ENCODE measurements around the gene SOX21.
"Not testable (repeated sequence)": the region's sequence is repeated elsewhere in the genome, so short reads cannot be mapped to it uniquely, and the experiment has no call there.

Gene SOX21

DNA sequence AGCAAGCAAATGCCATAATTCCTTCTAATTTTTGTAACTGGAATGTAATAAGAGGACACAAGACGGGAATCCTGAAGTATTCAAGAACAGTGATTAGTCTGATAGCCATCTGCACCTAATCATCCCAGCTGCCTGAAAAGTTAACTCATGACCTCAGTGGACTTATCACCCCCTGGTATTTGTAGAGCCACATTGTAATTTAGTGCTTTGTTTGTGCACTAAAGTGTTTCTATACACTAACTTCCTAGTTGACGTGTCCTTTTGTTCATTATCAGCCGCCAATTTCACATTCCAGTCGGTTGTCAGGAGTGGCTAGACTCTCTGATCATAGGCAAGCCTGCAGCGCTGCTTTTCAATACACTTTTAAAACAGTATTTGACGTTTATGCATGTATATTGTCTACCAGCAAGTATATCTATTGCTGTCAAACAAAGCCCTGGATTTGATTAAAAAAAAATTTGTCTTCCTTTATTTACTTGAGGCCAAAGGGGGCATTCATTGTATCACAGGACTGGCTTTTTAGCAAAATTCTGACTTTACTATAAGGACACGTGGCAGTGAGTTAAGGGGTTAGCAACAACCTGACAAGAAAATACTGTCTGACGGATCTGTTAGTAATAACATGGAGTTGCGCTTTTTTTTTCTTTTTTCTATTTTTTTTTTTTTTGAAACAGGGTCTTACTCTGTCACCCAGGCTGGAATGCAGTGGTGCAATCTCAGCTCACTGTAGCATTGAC, 10.4 kb upstream of the SOX21 start:
- H3K4me3 ChIP-seq (ENCODE audit: insufficient read depth, low read depth, low read length, poor library complexity, severe bottlenecking): no peak overlapping the region
- no peaks in the 10 kb centered on the region for H3K36me3 ChIP-seq (ENCODE audit: control insufficient read depth, insufficient read depth, low read length)
- peaks cover 3% of the 10 kb centered on the region for H3K27me3 ChIP-seq (replicated peaks; ENCODE audit: control insufficient read depth, insufficient read depth, low read length, poor library complexity, severe bottlenecking)
- no peak overlapping the region for H3K27ac ChIP-seq (ENCODE audit: insufficient read depth, low read length, poor library complexity, severe bottlenecking)
- H3K4me1 ChIP-seq (ENCODE audit: control insufficient read depth, insufficient read depth, low read length, poor library complexity, severe bottlenecking): no peaks in the 10 kb centered on the region
- no peaks in the 10 kb centered on the region for H3K9me3 ChIP-seq (ENCODE audit: control insufficient read depth, low read length)
- no peak for DNase-seq

GRCh38 chr13:94718697-94719096, 6.4 kb upstream of the SOX21 start:
- DNase-seq; H3K4me1 ChIP-seq (ENCODE audit: control insufficient read depth, insufficient read depth, low read length, poor library complexity, severe bottlenecking); H3K27ac ChIP-seq (ENCODE audit: insufficient read depth, low read length, poor library complexity, severe bottlenecking); H3K4me3 ChIP-seq (ENCODE audit: insufficient read depth, low read depth, low read length, poor library complexity, severe bottlenecking); H3K9me3 ChIP-seq (ENCODE audit: control insufficient read depth, low read length); H3K36me3 ChIP-seq (ENCODE audit: control insufficient read depth, insufficient read depth, low read length): not testable (repeated sequence)
- peaks cover 10% of the 10 kb centered on the region for H3K27me3 ChIP-seq (replicated peaks; ENCODE audit: control insufficient read depth, insufficient read depth, low read length, poor library complexity, severe bottlenecking)

DNA sequence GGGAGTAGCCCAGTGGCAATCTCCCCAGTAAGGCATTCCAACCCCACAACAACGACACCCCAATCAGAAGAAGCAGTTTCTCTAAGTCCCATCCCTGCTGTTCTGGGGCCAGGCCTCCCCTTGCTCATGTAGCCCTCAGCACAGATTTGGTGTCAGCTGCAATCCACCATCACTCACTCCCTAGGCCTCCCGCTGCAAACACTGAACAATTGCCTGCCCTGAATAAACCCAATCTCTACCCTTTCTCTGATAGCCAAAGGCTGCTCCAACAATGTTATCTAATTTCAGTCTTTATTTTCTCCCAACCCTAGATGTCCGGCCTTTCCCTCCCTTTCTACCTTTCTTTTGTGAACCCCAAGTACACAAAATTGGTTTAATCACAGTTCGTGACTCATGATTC, 5.6 kb upstream of the SOX21 start:
- Histone ChIP-seq H3K4me3 (ENCODE audit: insufficient read depth, low read depth, low read length, poor library complexity, severe bottlenecking) (no peak overlapping the region), H3K27ac (ENCODE audit: insufficient read depth, low read length, poor library complexity, severe bottlenecking) (no peak overlapping the region), H3K36me3 (ENCODE audit: control insufficient read depth, insufficient read depth, low read length) (no peaks in the 10 kb centered on the region), H3K27me3 (replicated peaks; ENCODE audit: control insufficient read depth, insufficient read depth, low read length, poor library complexity, severe bottlenecking) (peaks cover 13% of the 10 kb centered on the region), H3K9me3 (ENCODE audit: control insufficient read depth, low read length) (no peaks in the 10 kb centered on the region), H3K4me1 (ENCODE audit: control insufficient read depth, insufficient read depth, low read length, poor library complexity, severe bottlenecking) (peaks cover 2% of the 10 kb centered on the region)
- no peak for DNase-seq

DNA sequence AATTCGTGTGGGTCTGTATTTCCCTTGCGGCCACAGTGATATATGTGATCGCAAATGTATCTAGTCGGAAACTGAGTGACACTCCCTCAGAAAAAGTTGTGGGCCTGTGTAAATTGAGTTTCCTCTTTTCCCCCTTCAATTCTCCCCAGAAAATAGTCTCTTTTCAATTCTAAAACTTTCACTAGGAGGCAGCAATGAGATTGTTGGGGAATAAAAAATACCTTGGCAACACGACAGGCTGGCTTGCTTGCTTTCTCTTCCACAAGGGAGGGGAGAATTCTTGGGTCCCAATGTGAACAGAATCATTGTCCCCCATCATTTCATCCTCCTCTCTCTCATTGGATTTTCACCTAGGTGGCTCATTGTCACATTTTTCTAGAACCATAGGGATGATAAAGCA, 3.7 kb upstream of the SOX21 start:
- Histone ChIP-seq H3K4me3 (ENCODE audit: insufficient read depth, low read depth, low read length, poor library complexity, severe bottlenecking) (no peak overlapping the region), H3K9me3 (ENCODE audit: control insufficient read depth, low read length) (no peaks in the 10 kb centered on the region), H3K4me1 (ENCODE audit: control insufficient read depth, insufficient read depth, low read length, poor library complexity, severe bottlenecking) (peaks cover 15% of the 10 kb centered on the region), H3K27me3 (replicated peaks; ENCODE audit: control insufficient read depth, insufficient read depth, low read length, poor library complexity, severe bottlenecking) (peaks cover 18% of the 10 kb centered on the region), H3K27ac (ENCODE audit: insufficient read depth, low read length, poor library complexity, severe bottlenecking) (no peak overlapping the region), H3K36me3 (ENCODE audit: control insufficient read depth, insufficient read depth, low read length) (no peaks in the 10 kb centered on the region)
- DNase-seq: no peak

DNA sequence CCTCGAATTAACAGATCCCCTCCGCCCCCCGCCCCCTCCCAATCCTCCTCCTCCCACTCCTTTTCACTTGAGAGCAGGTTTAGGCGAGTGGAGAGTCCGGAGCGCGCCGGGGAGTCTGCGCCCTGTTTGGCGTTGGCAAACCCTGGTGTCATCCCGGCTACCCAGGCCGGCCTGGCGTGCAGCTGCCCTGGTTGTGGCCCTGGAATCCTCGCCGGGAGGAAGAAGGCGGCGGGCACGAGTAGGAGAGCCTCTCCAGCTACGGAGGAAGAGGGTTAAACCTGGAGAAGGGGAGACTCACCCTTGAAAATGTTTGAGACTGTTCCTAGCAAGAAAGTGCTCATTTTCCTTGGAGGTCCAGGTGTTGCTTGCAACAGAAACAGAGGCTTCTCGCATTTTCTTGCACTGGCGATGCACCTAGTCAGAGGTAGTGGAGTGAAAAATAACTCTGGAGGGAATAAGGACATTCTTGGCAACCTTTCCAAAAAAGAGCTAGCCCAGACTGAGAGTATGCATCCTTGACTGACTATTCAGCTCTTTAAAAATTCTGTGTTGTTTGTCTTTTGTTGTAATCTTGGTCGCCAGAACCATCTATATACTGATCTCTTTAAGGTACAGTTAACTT, 1.3 kb upstream of the SOX21 start:
- no peak for DNase-seq
- H3K4me3 ChIP-seq (ENCODE audit: insufficient read depth, low read depth, low read length, poor library complexity, severe bottlenecking): no peak overlapping the region
- H3K27me3 ChIP-seq (replicated peaks; ENCODE audit: control insufficient read depth, insufficient read depth, low read length, poor library complexity, severe bottlenecking): peaks cover 38% of the 10 kb centered on the region
- no peaks in the 10 kb centered on the region for H3K9me3 ChIP-seq (ENCODE audit: control insufficient read depth, low read length)
- H3K27ac ChIP-seq (ENCODE audit: insufficient read depth, low read length, poor library complexity, severe bottlenecking): no peak overlapping the region
- H3K4me1 ChIP-seq (ENCODE audit: control insufficient read depth, insufficient read depth, low read length, poor library complexity, severe bottlenecking): peaks cover 18% of the 10 kb centered on the region
- H3K36me3 ChIP-seq (ENCODE audit: control insufficient read depth, insufficient read depth, low read length): no peaks in the 10 kb centered on the region

DNA sequence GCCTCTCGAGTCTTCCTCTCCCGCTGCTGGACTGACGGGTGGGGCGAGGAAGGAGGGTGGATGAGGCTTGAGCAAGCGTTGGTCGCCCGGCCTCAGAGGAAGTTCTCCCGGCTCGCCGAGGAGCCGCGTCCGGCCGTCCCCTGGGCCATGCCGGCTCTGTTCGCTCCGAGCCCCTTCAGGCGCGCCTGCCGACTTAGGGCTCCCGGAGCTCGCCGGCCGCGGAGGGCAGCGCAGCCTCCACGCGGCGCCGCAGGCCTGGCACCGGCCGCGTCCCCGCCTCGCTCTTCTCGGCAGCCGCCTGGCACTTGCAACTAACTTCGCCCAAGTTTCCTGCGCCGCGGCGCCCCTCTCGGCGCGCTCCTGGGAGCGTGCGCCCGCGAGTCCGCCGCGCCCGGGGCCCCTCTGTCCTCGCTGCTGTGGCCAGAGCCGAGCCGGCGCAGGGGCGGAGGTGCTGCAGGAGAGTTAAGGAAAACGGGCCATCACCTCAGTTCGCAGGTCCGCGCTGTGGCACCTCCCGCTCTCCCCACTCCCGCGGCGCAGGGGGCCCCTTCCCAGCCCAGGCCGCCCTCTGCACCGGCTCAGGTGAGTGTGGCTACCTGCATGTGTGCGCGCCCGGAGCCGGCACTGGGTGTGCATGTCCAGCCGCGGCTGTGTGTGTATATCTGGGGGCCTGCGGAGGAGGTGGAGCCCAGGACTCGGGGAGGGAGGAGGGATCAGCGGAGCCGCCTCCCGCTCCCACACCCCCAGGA, 641 bp upstream of the SOX21 start:
- H3K4me3 ChIP-seq (ENCODE audit: insufficient read depth, low read depth, low read length, poor library complexity, severe bottlenecking): no peak overlapping the region
- DNase-seq: no peak
- H3K27me3 ChIP-seq (replicated peaks; ENCODE audit: control insufficient read depth, insufficient read depth, low read length, poor library complexity, severe bottlenecking): peaks cover 45% of the 10 kb centered on the region

GRCh38 chr13:94711561-94712286, 621 bp downstream of the SOX21 start:
- Histone ChIP-seq H3K36me3 (ENCODE audit: control insufficient read depth, insufficient read depth, low read length) (no peaks in the 10 kb centered on the region), H3K9me3 (ENCODE audit: control insufficient read depth, low read length) (no peaks in the 10 kb centered on the region), H3K27me3 (replicated peaks; ENCODE audit: control insufficient read depth, insufficient read depth, low read length, poor library complexity, severe bottlenecking) (peaks cover 57% of the 10 kb centered on the region), H3K27ac (ENCODE audit: insufficient read depth, low read length, poor library complexity, severe bottlenecking) (no peak overlapping the region), H3K4me3 (ENCODE audit: insufficient read depth, low read depth, low read length, poor library complexity, severe bottlenecking) (peak overlapping the region; percentile 32), H3K4me1 (ENCODE audit: control insufficient read depth, insufficient read depth, low read length, poor library complexity, severe bottlenecking) (peaks cover 24% of the 10 kb centered on the region)
- no peak for DNase-seq

More for the DNA sequence above, 641 bp upstream of the SOX21 start:
- Histone ChIP-seq H3K36me3 (ENCODE audit: control insufficient read depth, insufficient read depth, low read length) (no peaks in the 10 kb centered on the region), H3K27ac (ENCODE audit: insufficient read depth, low read length, poor library complexity, severe bottlenecking) (no peak overlapping the region), H3K4me1 (ENCODE audit: control insufficient read depth, insufficient read depth, low read length, poor library complexity, severe bottlenecking) (peaks cover 18% of the 10 kb centered on the region), H3K9me3 (ENCODE audit: control insufficient read depth, low read length) (no peaks in the 10 kb centered on the region)

- Histone ChIP-seq H3K4me3 (ENCODE audit: insufficient read depth, low read depth, low read length, poor library complexity, severe bottlenecking) (no peak overlapping the region), H3K27me3 (replicated peaks; ENCODE audit: control insufficient read depth, insufficient read depth, low read length, poor library complexity, severe bottlenecking) (peaks cover 61% of the 10 kb centered on the region), H3K36me3 (ENCODE audit: control insufficient read depth, insufficient read depth, low read length) (no peaks in the 10 kb centered on the region), H3K9me3 (ENCODE audit: control insufficient read depth, low read length) (no peaks in the 10 kb centered on the region), H3K4me1 (ENCODE audit: control insufficient read depth, insufficient read depth, low read length, poor library complexity, severe bottlenecking) (peaks cover 24% of the 10 kb centered on the region), H3K27ac (ENCODE audit: insufficient read depth, low read length, poor library complexity, severe bottlenecking) (no peak overlapping the region)
- no peak for DNase-seq
Measured at GRCh38 chr13:94710881-94711560, 1.3 kb downstream of the SOX21 start.

DNA sequence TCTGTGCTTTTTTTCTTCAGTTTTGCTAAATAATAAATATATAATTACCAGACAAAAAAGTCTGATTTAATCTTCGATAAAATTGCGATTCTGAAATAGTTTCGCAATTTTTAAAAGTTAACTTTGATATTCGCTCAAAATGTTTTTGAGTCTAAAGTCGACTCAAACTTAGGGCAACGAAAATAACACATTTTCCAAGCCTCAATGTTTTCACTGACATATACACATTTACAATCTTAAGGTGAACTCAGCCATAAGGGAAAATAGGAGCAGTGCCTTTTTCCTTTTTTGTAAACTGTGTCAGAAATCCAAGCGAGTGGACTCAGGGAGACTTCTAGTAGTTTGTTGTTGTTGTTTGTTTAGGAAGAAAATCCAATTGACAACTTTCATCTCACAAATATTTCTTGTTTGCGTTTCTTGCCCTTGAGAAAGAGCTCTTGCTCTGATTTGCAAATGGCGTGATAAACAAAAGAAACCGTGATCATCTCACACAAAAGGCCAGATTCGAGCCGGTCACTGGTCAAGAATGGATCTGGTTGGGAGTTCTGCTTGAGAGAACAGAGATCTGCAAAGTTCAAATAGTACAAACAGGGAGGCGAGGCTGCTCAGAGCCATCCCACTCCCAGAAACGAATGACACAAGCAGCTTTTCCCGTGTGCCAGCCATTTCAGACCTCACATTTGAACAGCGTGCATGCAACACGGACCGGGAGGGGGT, 2.1 kb downstream of the SOX21 start:
- no peak for DNase-seq
- Histone ChIP-seq H3K9me3 (ENCODE audit: control insufficient read depth, low read length) (no peaks in the 10 kb centered on the region), H3K36me3 (ENCODE audit: control insufficient read depth, insufficient read depth, low read length) (no peaks in the 10 kb centered on the region), H3K27ac (ENCODE audit: insufficient read depth, low read length, poor library complexity, severe bottlenecking) (no peak overlapping the region), H3K4me3 (ENCODE audit: insufficient read depth, low read depth, low read length, poor library complexity, severe bottlenecking) (no peak overlapping the region), H3K27me3 (replicated peaks; ENCODE audit: control insufficient read depth, insufficient read depth, low read length, poor library complexity, severe bottlenecking) (peaks cover 65% of the 10 kb centered on the region), H3K4me1 (ENCODE audit: control insufficient read depth, insufficient read depth, low read length, poor library complexity, severe bottlenecking) (peaks cover 24% of the 10 kb centered on the region)

Measured in effector memory CD4-positive, alpha-beta T cell (primary cell).